ENCODE data around the gene GGCX. TPM values are rescaled to one million over a fixed set of nuclear protein-coding genes. Genes with fewer than 3 reads are reported as not detected.

The GGCX gene
- total RNA-seq, 2 donors from 2014 or later, result 74.5 to 89.5 TPM

- Histone ChIP-seq H3K27me3 (ENCODE audit: control insufficient read depth, insufficient read depth, low read length, poor library complexity, severe bottlenecking) (no peaks in the 10 kb centered on the region), H3K9ac (ENCODE audit: extremely low read depth, low read length, poor library complexity, severe bottlenecking) (peak within 1 kb of the TSS; percentile 98), H3K36me3 (ENCODE audit: control insufficient read depth, insufficient read depth, low read length) (peaks cover 33% of the 10 kb centered on the region), H3K4me3 (ENCODE audit: low read length) (peak within 1 kb of the TSS; percentile 99), H3K4me1 (ENCODE audit: control insufficient read depth, insufficient read depth, low read length) (peaks cover 22% of the 10 kb centered on the region), H3K27ac (ENCODE audit: low read depth, low read length) (peak within 1 kb of the TSS; percentile 100), H3K9me3 (ENCODE audit: control insufficient read depth, low read length) (no peaks in the 10 kb centered on the region)
- Mint-ChIP-seq H3K9me3 (no peaks in the 10 kb centered on the region), H3K27ac (peak within 1 kb of the TSS; percentile 99), H3K4me3 (peak within 1 kb of the TSS; percentile 95), H3K4me1 (peaks cover 42% of the 10 kb centered on the region), H3K36me3 (ENCODE audit: low read depth) (peaks cover 39% of the 10 kb centered on the region), H3K27me3 (ENCODE audit: insufficient read depth) (no peaks in the 10 kb centered on the region)
- DNase-seq, result peak; percentile 99
- TF ChIP-seq CTCF (conservative IDR thresholded peaks at IDR 0.05), result peak; percentile 85
- 0% methylated on average over 36 to 92 of the region's 92 CpGs for WGBS, 2 experiments (ENCODE audit: insufficient coverage in 1 of 2, insufficient read length in 1 of 2)
Observed at GRCh38 chr2:85538507-85539360, 22.6 kb downstream of the GGCX start, which contains the start of gene MAT2A. TSS of gene MAT2A (plus strand) at chr2:85539168. CDS start at chr2:85539288, 120 bp downstream.

GRCh38 chr2:85537600-85538506 lies 23.4 kb downstream of the GGCX start:
- Histone ChIP-seq H3K4me1 (ENCODE audit: control insufficient read depth, insufficient read depth, low read length) (peaks cover 22% of the 10 kb centered on the region), H3K9me3 (ENCODE audit: control insufficient read depth, low read length) (no peaks in the 10 kb centered on the region), H3K36me3 (ENCODE audit: control insufficient read depth, insufficient read depth, low read length) (peaks cover 25% of the 10 kb centered on the region), H3K4me3 (ENCODE audit: low read length) (peak overlapping the region; percentile 99), H3K9ac (ENCODE audit: extremely low read depth, low read length, poor library complexity, severe bottlenecking) (peak overlapping the region; percentile 98), H3K27me3 (ENCODE audit: control insufficient read depth, insufficient read depth, low read length, poor library complexity, severe bottlenecking) (no peaks in the 10 kb centered on the region), H3K27ac (ENCODE audit: low read depth, low read length) (peak overlapping the region; percentile 100)
- Mint-ChIP-seq H3K4me1 (peaks cover 38% of the 10 kb centered on the region), H3K27me3 (ENCODE audit: insufficient read depth) (no peaks in the 10 kb centered on the region), H3K27ac (peak overlapping the region; percentile 99), H3K36me3 (ENCODE audit: low read depth) (peaks cover 32% of the 10 kb centered on the region), H3K9me3 (no peaks in the 10 kb centered on the region), H3K4me3 (peak overlapping the region; percentile 95)
- TF ChIP-seq CTCF (conservative IDR thresholded peaks at IDR 0.05), result no peak
- peak; percentile 88 for DNase-seq
- 1% methylated on average over 14 to 35 of the region's 35 CpGs for WGBS, 2 experiments (ENCODE audit: insufficient coverage in 1 of 2, insufficient read length in 1 of 2)

GRCh38 chr2:85536479-85536878 lies 24.8 kb downstream of the GGCX start:
- no peak overlapping the region for H3K4me3 Mint-ChIP-seq

More at GRCh38 chr2:85536479-85536878, 24.8 kb downstream of the GGCX start:
- Histone ChIP-seq H3K9me3 (ENCODE audit: control insufficient read depth, low read length) (no peaks in the 10 kb centered on the region), H3K27ac (ENCODE audit: low read depth, low read length) (no peak overlapping the region), H3K9ac (ENCODE audit: extremely low read depth, low read length, poor library complexity, severe bottlenecking) (no peak overlapping the region), H3K27me3 (ENCODE audit: control insufficient read depth, insufficient read depth, low read length, poor library complexity, severe bottlenecking) (no peaks in the 10 kb centered on the region), H3K4me1 (ENCODE audit: control insufficient read depth, insufficient read depth, low read length) (peaks cover 11% of the 10 kb centered on the region), H3K4me3 (ENCODE audit: low read length) (no peak overlapping the region), H3K36me3 (ENCODE audit: control insufficient read depth, insufficient read depth, low read length) (peaks cover 11% of the 10 kb centered on the region)
- no peak for TF ChIP-seq CTCF (conservative IDR thresholded peaks at IDR 0.05)
- no peak for DNase-seq
- no peak overlapping the region for H3K27ac Mint-ChIP-seq
- H3K27me3 Mint-ChIP-seq (ENCODE audit: insufficient read depth), result no peaks in the 10 kb centered on the region
- WGBS, 2 experiments (ENCODE audit: insufficient coverage in 1 of 2, insufficient read length in 1 of 2), result 94% methylated on average over 3 of the region's 3 CpGs; no CpG with 5 or more reads in 1 of the 2 experiments
- H3K36me3 Mint-ChIP-seq (ENCODE audit: low read depth), result peaks cover 18% of the 10 kb centered on the region
- H3K4me1 Mint-ChIP-seq, result peaks cover 24% of the 10 kb centered on the region
- H3K9me3 Mint-ChIP-seq, result no peaks in the 10 kb centered on the region
